Measurements from ENCODE around the gene AFF4.
A peak's percentile ranks its signal among the peaks of the same experiment; 100 is the strongest.
"Not testable (repeated sequence)": the region's sequence is repeated elsewhere in the genome, so short reads cannot be mapped to it uniquely, and the experiment has no call there.

AFF4 gene

GRCh38 chr5:132963171-132964104 lies at the start of gene AFF4:
AFF4 (minus strand) TSS chr5:132963634; CDS start chr5:132937189, 26,445 bp downstream.
- DNase-seq, result peak; percentile 81

- not testable (repeated sequence) for DNase-seq
Observed at GRCh38 chr5:133008455-133008854, 45.0 kb upstream of the AFF4 start.

GRCh38 chr5:133006653-133007052 lies 43.2 kb upstream of the AFF4 start:
- DNase-seq, result no peak

- no peak for DNase-seq
Observed at GRCh38 chr5:132999246-132999645, 35.8 kb upstream of the AFF4 start.

- DNase-seq, result no peak
Observed at GRCh38 chr5:132998556-132998955, 35.1 kb upstream of the AFF4 start.

- no peak for DNase-seq
Observed at GRCh38 chr5:132996307-132996706, 32.9 kb upstream of the AFF4 start.

GRCh38 chr5:132987531-132988408 lies 24.3 kb upstream of the AFF4 start:
- DNase-seq, result no peak

GRCh38 chr5:132982971-132983370 lies 19.5 kb upstream of the AFF4 start:
- DNase-seq, result not testable (repeated sequence)

GRCh38 chr5:132981288-132981687 lies 17.9 kb upstream of the AFF4 start:
- no peak for DNase-seq

- no peak for DNase-seq
Observed at GRCh38 chr5:132979976-132980375, 16.5 kb upstream of the AFF4 start.

GRCh38 chr5:132979367-132979940 lies 16.0 kb upstream of the AFF4 start:
- no peak for DNase-seq

GRCh38 chr5:132976852-132977251 lies 13.4 kb upstream of the AFF4 start:
- DNase-seq, result no peak

- DNase-seq, result not testable (repeated sequence)
Observed at GRCh38 chr5:132972436-132972828, 9.0 kb upstream of the AFF4 start.

- DNase-seq, result no peak
Observed at GRCh38 chr5:132971483-132972435, 8.3 kb upstream of the AFF4 start.

GRCh38 chr5:132965120-132965519 lies 1.7 kb upstream of the AFF4 start:
- DNase-seq, result no peak

- DNase-seq, result no peak
Observed at GRCh38 chr5:132962429-132963021, 909 bp downstream of the AFF4 start.

GRCh38 chr5:132961887-132962286 lies 1.5 kb downstream of the AFF4 start:
- DNase-seq, result no peak

- DNase-seq, result not testable (repeated sequence)
Observed at GRCh38 chr5:132961123-132961815, 2.2 kb downstream of the AFF4 start.

- DNase-seq, result not testable (repeated sequence)
Observed at GRCh38 chr5:132956166-132956799, 7.2 kb downstream of the AFF4 start.

- DNase-seq, result no peak
Observed at GRCh38 chr5:132953710-132954109, 9.7 kb downstream of the AFF4 start.
